Upper lobe of right lung (tissue), 1 donor: ENCODE measurements around the gene CAPS. TPM values are rescaled to one million over a fixed set of nuclear protein-coding genes. Genes with fewer than 3 reads are reported as not detected.

Experiments
- ATAC-seq: fragments of 200-7000 bp; cut with Tn5 transposase; one replicate; pipeline ENCODE4 v1.9.1; 2020; ENCODE audit warnings: mild to moderate bottlenecking, moderate library complexity
- DNase-seq: peaks from one replicate; pipeline ENCODE4 v3.0.0-alpha.2; 2020
- H3K27ac ChIP-seq: fragments of 200-600 bp; one replicate; pipeline ENCODE4 v1.8.0; 2022
- H3K27me3 ChIP-seq: fragments of 200-600 bp; one replicate; pipeline ENCODE4 v1.8.0; 2022; ENCODE audit warnings: mild to moderate bottlenecking
- H3K36me3 ChIP-seq: fragments of 200-600 bp; one replicate; pipeline ENCODE4 v1.8.0; 2022
- H3K4me1 ChIP-seq: fragments of 200-600 bp; one replicate; pipeline ENCODE4 v1.8.0; 2022
- H3K4me3 ChIP-seq: fragments of 200-600 bp; one replicate; pipeline ENCODE4 v1.8.0; 2022; ENCODE audit warnings: mild to moderate bottlenecking
- H3K9me3 ChIP-seq: fragments of 200-600 bp; one replicate; pipeline ENCODE4 v1.8.0; 2022
- intact Hi-C: fragments of 100-400 bp; cut with DNase I; formaldehyde crosslinking; loops from one replicate; pipeline ENCODE4 v1.11.0; 2022
- total RNA-seq: library from RNA; stranded (reverse); fragmentation: NEBNext Ultra II Directional; extraction: Animal tissue kit (Norgen Biotek cat#: 25700); gene quantifications from one replicate; pipeline ENCODE4 v1.2.1, GENCODE V29; 2021
- TF ChIP-seq, protein P1 (sequence below): fragments of 200-600 bp; IDR thresholded peaks from one replicate; pipeline ENCODE4 v1.8.0; 2022; ENCODE audit warnings: antibody characterized with exemption
- donor health status: DM: no; HTN: yes; CAD: no; lungs with severe emphysema.

Gene CAPS
- total RNA-seq, 1 donor from 2014 or later: 12.5 TPM

DNA sequence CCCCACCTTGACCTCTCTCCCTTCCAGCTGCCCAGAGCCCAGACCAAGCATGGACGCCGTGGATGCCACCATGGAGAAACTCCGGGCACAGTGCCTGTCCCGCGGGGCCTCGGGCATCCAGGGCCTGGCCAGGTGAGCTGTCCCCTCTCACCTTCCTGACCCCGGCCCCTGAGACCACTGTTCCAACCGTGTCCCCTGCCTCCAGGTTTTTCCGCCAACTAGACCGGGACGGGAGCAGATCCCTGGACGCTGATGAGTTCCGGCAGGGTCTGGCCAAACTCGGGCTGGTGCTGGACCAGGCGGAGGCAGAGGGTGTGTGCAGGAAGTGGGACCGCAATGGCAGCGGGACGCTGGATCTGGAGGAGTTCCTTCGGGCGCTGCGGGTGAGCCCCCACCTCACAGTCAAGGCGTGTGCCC lies 312 bp downstream of the CAPS start:
- Histone ChIP-seq H3K27ac (peak overlapping the region; percentile 58), H3K27me3 (no peaks in the 10 kb centered on the region), H3K36me3 (peaks cover 44% of the 10 kb centered on the region), H3K9me3 (no peaks in the 10 kb centered on the region), H3K4me3 (no peak overlapping the region), H3K4me1 (no peaks in the 10 kb centered on the region)
- TF ChIP-seq, protein P1, sequence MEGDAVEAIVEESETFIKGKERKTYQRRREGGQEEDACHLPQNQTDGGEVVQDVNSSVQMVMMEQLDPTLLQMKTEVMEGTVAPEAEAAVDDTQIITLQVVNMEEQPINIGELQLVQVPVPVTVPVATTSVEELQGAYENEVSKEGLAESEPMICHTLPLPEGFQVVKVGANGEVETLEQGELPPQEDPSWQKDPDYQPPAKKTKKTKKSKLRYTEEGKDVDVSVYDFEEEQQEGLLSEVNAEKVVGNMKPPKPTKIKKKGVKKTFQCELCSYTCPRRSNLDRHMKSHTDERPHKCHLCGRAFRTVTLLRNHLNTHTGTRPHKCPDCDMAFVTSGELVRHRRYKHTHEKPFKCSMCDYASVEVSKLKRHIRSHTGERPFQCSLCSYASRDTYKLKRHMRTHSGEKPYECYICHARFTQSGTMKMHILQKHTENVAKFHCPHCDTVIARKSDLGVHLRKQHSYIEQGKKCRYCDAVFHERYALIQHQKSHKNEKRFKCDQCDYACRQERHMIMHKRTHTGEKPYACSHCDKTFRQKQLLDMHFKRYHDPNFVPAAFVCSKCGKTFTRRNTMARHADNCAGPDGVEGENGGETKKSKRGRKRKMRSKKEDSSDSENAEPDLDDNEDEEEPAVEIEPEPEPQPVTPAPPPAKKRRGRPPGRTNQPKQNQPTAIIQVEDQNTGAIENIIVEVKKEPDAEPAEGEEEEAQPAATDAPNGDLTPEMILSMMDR: no peak
- DNase-seq (no peak), ATAC-seq (peak; percentile 2)
- intact Hi-C loops: no loop called here

DNA sequence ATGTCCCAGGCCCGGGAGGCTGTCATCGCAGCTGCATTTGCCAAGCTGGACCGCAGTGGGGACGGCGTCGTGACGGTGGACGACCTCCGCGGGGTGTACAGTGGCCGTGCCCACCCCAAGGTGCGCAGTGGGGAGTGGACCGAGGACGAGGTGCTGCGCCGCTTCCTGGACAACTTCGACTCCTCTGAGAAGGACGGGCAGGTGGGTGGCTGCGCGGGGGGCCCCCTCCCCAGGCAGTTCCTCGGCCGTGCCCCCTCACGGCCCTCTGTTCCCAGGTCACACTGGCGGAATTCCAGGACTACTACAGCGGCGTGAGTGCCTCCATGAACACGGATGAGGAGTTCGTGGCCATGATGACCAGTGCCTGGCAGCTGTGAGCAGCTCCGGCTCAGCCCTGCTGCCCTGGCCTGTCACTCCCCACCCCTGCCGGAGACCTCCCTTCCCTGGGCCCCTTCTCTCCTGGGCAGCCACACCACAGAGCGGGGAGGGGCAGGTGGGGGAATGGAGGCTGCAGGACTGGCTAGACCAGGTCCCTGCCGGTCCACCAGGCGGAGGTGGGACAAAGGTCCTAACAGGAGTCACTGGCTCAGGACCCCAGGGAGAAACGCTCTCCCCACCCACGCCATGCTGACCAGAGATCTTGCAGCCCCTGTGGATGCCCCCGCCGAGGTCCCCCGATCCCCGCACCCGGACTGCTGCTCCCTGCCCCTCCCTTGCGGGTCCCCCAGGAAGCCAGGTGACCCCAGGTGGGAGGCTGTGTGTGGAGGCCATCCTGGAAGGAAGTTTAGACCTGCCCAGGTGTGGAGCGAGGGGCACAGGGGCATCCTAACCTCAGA lies 1.1 kb downstream of the CAPS start:
- DNase-seq (peak; percentile 75), ATAC-seq (peak; percentile 59)
- TF ChIP-seq, protein P1: no peak
- H3K9me3 ChIP-seq: no peaks in the 10 kb centered on the region
- intact Hi-C loops: no loop called here
- H3K27me3 ChIP-seq: no peaks in the 10 kb centered on the region
- no peak overlapping the region for H3K4me3 ChIP-seq
- no peak overlapping the region for H3K27ac ChIP-seq
- no peaks in the 10 kb centered on the region for H3K4me1 ChIP-seq
- H3K36me3 ChIP-seq: peaks cover 44% of the 10 kb centered on the region

DNA sequence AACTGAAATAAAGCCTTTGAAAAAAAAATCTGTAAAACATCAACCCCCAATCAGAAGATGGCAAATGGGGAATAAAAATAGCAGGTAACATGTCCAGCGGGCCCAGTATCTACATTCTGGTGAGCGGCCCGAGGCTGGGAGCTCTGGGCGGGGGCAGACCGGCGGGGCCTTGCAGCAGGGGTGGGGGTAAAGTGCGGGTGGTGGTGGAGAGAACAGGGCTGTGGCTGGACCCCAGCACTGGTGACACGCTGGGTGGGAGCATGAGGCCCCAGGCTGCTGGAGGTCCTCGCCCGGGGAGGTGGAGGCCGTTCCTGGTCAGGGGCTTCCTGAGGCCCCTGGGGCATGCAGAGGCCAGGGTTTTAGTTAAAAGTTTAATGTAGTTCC lies 1.7 kb downstream of the CAPS start:
- H3K36me3 ChIP-seq: peaks cover 51% of the 10 kb centered on the region
- DNase-seq: no peak

DNA sequence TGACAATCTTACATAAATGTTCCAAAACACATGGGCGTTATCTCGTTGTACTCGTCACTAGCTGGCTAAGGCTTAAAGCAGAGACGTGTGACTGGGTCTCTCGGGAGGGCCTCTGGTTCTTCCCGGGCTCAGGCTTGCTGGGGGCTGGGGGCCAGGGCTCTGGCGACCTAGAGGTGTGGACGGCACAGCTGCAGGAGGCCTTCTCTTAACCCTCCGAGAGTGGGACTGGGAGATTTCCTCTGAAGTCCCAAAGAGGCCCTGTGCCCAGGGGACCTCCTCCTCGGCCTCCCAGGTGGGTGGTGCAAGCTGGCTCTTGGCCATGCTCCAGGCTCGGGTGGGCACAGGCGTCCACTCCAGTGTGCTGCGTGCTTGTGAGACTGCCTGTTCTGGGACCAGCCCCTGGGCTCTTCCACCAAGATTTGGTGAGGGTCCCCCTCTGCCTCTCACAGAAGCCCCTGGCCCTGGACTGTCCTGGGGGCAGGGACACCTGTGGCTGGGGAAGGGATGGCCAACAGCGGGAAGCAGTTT lies 2.2 kb downstream of the CAPS start:
- Histone ChIP-seq H3K27me3 (no peaks in the 10 kb centered on the region), H3K27ac (no peak overlapping the region), H3K36me3 (peaks cover 55% of the 10 kb centered on the region), H3K9me3 (no peaks in the 10 kb centered on the region), H3K4me3 (no peak overlapping the region), H3K4me1 (no peaks in the 10 kb centered on the region)
- no peak for DNase-seq
- TF ChIP-seq, protein P1: no peak
- intact Hi-C loops: no loop called here
- no peak for ATAC-seq

More for the DNA sequence above, 1.7 kb downstream of the CAPS start:
- intact Hi-C loops: no loop called here
- Histone ChIP-seq H3K4me3 (no peak overlapping the region), H3K27me3 (no peaks in the 10 kb centered on the region), H3K27ac (no peak overlapping the region), H3K9me3 (no peaks in the 10 kb centered on the region), H3K4me1 (no peaks in the 10 kb centered on the region)
- no peak for ATAC-seq
- TF ChIP-seq, protein P1: no peak

DNA sequence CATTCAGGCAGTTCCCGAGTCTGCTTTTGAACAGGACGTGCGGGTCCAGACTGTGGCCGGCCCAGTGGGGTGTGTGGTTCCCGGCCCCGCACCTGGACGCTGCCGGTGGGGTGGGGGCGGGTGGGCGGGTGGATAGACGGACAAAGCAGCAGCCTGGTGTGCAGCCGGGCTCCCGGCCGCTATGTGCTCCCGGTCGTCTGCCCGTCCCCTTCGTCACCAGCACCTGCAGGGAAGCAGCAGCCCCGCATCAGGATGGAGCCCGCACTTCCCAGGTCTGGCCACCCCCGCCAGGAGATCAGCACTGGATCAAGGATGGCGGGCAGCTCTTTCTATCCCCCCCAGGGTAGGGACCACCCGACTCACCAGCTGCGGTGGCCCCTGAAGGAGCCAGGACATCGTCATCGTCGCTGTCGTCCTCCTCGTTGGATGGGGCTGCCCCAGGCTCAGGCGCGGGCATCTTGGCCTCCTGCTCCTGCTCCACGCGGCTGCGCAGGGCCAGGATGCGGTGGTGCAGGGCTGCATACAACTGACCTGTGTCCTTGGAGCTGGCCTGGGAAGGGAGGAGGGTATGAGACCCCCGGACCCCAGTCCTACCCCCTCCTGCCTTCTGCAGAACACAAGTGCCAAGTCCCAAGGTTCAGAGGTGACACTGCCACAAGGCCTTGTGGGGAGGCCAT lies 3.5 kb downstream of the CAPS start:
- H3K27ac ChIP-seq: no peak overlapping the region
- H3K27me3 ChIP-seq: no peaks in the 10 kb centered on the region
- no peaks in the 10 kb centered on the region for H3K9me3 ChIP-seq
- ATAC-seq (no peak), DNase-seq (no peak)
- TF ChIP-seq, protein P1: no peak
- no peaks in the 10 kb centered on the region for H3K4me1 ChIP-seq
- intact Hi-C loops: no loop called here
- H3K4me3 ChIP-seq: no peak overlapping the region
- peaks cover 69% of the 10 kb centered on the region for H3K36me3 ChIP-seq
